ENCODE data around the gene FAM210A.

Gene FAM210A

DNA sequence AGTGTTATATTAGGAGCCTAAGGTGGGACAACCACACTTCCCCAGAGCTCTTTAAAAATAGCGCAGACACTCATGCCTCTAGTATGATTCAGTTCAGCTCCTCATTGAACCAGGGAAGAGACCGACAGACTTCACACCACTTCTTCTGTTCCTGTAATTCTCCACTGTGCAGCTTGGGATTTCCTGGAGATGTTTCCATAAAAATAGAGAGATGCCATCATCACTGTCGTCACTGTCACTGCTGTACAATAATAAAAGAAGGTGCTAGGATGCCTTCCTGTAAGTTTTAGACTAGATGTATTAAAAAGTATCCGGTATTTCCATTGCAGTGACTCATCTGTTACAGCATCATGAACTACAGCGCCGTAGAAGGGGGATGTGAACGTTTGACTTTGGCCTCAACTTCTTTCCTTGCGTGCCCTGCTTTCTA, 110.9 kb downstream of the FAM210A start:
- DNase-seq = no peak
- in situ Hi-C loops (cut with HindIII; ENCODE audit: low pct_ligation_motif_present, low pct_unique_long_range_greater_than_20kb, low sequenced_read_pairs) = no loop called here

DNA sequence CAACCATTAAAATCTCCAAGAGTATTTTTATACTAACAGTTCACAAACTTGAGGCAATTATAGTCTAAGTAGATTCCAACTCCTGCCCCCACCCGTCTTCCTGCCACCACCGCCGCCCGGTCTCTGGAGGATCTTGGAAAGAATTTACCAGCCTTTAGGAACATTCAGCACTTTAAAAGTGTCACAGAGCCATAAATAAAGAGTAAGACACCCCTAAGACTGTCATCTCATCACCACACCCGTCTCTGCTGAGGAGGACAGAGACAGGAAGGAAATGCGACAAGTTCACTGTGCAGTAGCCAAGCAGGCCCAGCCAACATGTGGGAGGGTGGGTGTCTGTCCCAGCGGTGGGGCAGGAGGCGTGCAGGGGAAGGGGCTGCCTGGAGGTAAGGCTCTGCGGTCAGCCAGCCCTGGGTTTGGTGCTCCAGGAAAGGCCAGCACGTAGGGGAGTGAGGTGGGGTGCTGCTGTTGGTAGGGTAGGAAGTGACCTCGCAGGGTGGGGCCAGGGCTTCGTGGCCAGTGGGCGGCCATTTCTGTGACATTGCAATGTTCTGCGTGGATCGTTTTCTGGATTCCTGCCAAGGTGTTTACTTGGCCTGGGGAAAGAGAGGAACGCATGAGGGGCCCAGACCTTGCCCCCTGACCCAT, 111.6 kb downstream of the FAM210A start:
- DNase-seq = no peak
- in situ Hi-C loops (cut with HindIII; ENCODE audit: low pct_ligation_motif_present, low pct_unique_long_range_greater_than_20kb, low sequenced_read_pairs) = no loop called here

DNA sequence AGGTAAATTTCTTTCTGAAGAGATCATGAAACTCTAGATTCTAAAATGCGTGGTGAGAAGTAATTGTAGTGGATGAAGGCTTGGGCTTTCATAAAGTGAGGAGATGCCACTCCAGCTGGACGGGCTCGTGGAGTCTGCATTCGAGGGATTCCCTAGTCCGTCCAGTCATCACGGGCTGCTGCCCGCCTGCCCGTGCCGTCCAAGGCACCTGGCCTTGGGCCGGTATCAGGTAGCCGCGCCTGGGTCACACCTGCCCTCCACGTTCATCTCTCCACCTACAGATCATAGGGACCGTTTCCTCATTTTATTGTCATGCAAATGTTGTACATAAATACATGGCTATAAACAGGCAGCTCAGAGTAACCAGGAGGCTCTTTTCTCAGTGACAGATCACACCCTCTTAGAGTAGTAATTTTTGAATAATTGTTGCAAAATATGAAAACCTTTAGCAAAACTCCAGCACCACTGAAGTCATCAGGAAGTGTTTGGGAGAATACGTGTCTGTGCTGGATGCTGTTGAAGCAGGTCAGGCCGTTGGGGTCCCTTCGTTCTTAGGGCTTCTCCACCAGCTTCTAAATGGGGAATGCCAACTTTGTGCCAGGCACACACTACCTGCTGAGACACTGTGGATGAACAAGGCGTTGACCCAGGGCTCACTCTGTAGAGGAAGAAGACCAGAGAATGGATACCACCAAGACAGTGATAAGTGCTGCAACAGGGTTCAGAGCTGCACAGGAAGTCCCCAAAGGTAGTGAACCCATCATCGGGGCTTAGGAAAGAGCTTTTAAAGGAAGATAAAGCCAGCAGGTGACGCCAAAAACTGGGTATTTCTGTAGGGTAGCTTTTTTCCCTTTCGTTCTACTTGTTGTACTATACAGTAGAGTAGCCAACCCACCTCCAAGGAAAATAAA, 112.5 kb downstream of the FAM210A start:
- in situ Hi-C loops (cut with HindIII; ENCODE audit: low pct_ligation_motif_present, low pct_unique_long_range_greater_than_20kb, low sequenced_read_pairs) = no loop called here
- no peak for DNase-seq

Measured in ACHN (cell line).